Natural killer cell (primary cell): Measurements from ENCODE around the gene DST. TPM values are rescaled to one million over a fixed set of nuclear protein-coding genes. Genes with fewer than 3 reads are reported as not detected.
"Not testable (repeated sequence)": the region's sequence is repeated elsewhere in the genome, so short reads cannot be mapped to it uniquely, and the experiment has no call there.

Experiments used
- ATAC-seq, 3 donors: fragments of 150-1000 bp in 2 of 3; fragments of 200-7000 bp in 1 of 3; cut with Tn5 transposase; 1 replicate in 1 of 3; 2 replicates in 2 of 3; pipeline ENCODE4 v1.10.0; 2021; ENCODE audit warnings: mild to moderate bottlenecking in 2 of 3, moderate library complexity in 2 of 3
- DNase-seq, 2 donors: peaks; one replicate each; pipeline versions ENCODE4 v3.0.0 to v3.0.0-alpha.2; 2013 to 2021; ENCODE audit warnings: mixed read lengths in 1 of 2
- H3K27ac ChIP-seq: one replicate; pipeline ENCODE4 v1.5.1; 2013; ENCODE audit warnings: mild to moderate bottlenecking, low read length
- H3K27me3 ChIP-seq: one replicate; pipeline ENCODE4 v1.6.1; 2013; ENCODE audit warnings: low read length; ENCODE audit not compliant: control insufficient read depth, insufficient read depth
- H3K36me3 ChIP-seq: one replicate; pipeline ENCODE4 v1.6.1; 2013; ENCODE audit warnings: low read length; ENCODE audit not compliant: control insufficient read depth, insufficient read depth
- H3K4me1 ChIP-seq: one replicate; pipeline ENCODE4 v1.6.1; 2013; ENCODE audit warnings: low read length; ENCODE audit not compliant: control insufficient read depth, insufficient read depth
- H3K4me3 ChIP-seq: one replicate; pipeline ENCODE4 v1.5.1; 2013; ENCODE audit warnings: low read length
- H3K9me3 ChIP-seq: one replicate; pipeline ENCODE4 v1.6.1; 2013; ENCODE audit warnings: low read length; ENCODE audit not compliant: control insufficient read depth, insufficient read depth
- H3K27ac Mint-ChIP-seq, 2 donors: one replicate each; pipeline ENCODE4 v1.8.0; 2022; ENCODE audit warnings: mild to moderate bottlenecking in 2 of 2, mixed read lengths in 2 of 2, moderate library complexity in 1 of 2
- H3K27me3 Mint-ChIP-seq, 2 donors: one replicate each; pipeline ENCODE4 v1.8.0; 2022; ENCODE audit warnings: low read depth in 2 of 2, mixed read lengths in 2 of 2
- H3K36me3 Mint-ChIP-seq: one replicate; pipeline ENCODE4 v1.8.0; 2022; ENCODE audit warnings: mixed read lengths
- H3K4me1 Mint-ChIP-seq, 2 donors: one replicate each; pipeline ENCODE4 v1.8.0; 2022; ENCODE audit warnings: mixed read lengths in 2 of 2
- H3K4me3 Mint-ChIP-seq: one replicate; pipeline ENCODE4 v1.8.0; 2022; ENCODE audit warnings: mild to moderate bottlenecking, moderate library complexity, mixed read lengths
- H3K9me3 Mint-ChIP-seq, 2 donors: one replicate each; pipeline ENCODE4 v1.8.0; 2022; ENCODE audit warnings: mixed read lengths in 2 of 2
- WGBS: methylation state at CpG from one replicate; pipeline ENCODE4 v1.1.7; 2013; ENCODE audit warnings: missing lambda C conversion rate; ENCODE audit not compliant: insufficient coverage; 5-methylcytosine and 5-hydroxymethylcytosine counted together
- intact Hi-C: fragments of 100-400 bp; cut with micrococcal nuclease; formaldehyde crosslinking; loops from one replicate; pipeline ENCODE4 v1.14.2; 2022
- total RNA-seq, 4 donors: library from RNA; stranded (reverse); fragments of 120-200 nt in 1 of 4; gene quantifications; one replicate each; pipeline versions ENCODE4 v1.2.3 to v1.2.4, GENCODE V29; 2013 to 2022
- TF ChIP-seq, protein P1 (sequence below): fragments of 200-600 bp; IDR thresholded peaks from one replicate; pipeline ENCODE4 v1.8.0; 2022; ENCODE audit warnings: antibody characterized with exemption

The DST gene
- total RNA-seq, 3 donors from 2014 or later (not counting 1 experiment from before 2014, with no cell fraction given), result 5.6 to 14.7 (median 8.9) TPM

DNA sequence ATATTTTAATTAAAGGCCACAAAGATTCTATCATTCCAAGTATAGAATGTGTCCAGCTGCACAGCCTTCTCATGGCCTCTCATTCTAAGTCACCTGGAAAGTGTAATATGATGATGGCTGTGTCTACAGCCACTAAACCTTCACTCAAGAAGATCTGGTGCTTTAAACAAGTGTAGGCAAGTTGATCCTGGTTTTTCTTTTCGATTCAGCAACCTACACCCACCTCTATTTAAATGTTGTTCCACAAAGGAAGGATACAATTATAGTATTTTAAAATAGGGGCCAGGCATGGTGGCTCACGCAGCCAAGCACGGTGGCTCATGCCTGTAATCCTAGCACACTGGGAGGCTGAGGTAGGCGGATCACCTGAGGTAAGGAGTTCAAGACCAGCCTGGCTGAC, 25.5 kb upstream of the DST start:
- WGBS, result 100% methylated on average over 3 of the region's 4 CpGs
- Histone ChIP-seq H3K27ac (no peak overlapping the region), H3K4me3 (no peak overlapping the region), H3K9me3 (no peaks in the 10 kb centered on the region), H3K27me3 (no peaks in the 10 kb centered on the region), H3K36me3 (no peaks in the 10 kb centered on the region), H3K4me1 (no peaks in the 10 kb centered on the region)
- Mint-ChIP-seq H3K4me1 (no peaks in the 10 kb centered on the region), H3K27me3 (no peaks in the 10 kb centered on the region), H3K36me3 (no peaks in the 10 kb centered on the region), H3K9me3 (no peaks in the 10 kb centered on the region), H3K27ac (no peak overlapping the region), H3K4me3 (no peak overlapping the region)
- DNase-seq, result no peak
- intact Hi-C loops, result no loop called here
- no peak for ATAC-seq
- TF ChIP-seq, protein P1, sequence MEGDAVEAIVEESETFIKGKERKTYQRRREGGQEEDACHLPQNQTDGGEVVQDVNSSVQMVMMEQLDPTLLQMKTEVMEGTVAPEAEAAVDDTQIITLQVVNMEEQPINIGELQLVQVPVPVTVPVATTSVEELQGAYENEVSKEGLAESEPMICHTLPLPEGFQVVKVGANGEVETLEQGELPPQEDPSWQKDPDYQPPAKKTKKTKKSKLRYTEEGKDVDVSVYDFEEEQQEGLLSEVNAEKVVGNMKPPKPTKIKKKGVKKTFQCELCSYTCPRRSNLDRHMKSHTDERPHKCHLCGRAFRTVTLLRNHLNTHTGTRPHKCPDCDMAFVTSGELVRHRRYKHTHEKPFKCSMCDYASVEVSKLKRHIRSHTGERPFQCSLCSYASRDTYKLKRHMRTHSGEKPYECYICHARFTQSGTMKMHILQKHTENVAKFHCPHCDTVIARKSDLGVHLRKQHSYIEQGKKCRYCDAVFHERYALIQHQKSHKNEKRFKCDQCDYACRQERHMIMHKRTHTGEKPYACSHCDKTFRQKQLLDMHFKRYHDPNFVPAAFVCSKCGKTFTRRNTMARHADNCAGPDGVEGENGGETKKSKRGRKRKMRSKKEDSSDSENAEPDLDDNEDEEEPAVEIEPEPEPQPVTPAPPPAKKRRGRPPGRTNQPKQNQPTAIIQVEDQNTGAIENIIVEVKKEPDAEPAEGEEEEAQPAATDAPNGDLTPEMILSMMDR, result no peak

DNA sequence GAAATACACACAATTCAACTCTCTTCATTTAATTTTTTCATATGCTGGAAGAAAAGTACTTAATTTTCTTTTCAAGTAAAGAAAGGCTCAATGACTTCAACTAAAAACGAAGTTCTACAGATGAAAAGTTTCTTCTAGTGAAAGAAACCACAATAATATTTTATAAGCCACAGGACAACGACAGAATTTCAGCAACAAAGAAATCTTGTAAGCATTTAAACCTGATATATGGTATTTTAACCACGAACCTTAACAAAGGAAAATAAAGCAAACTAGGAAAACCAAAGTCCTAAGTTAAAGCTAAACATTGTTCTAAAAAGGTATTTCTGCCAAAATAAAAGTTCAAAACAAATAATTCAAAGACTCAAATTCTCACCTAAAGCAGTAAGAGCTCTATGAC, 24.6 kb upstream of the DST start:
- no peaks in the 10 kb centered on the region for H3K27me3 Mint-ChIP-seq
- H3K4me1 Mint-ChIP-seq, result no peaks in the 10 kb centered on the region
- Histone ChIP-seq H3K9me3 (no peaks in the 10 kb centered on the region), H3K27me3 (no peaks in the 10 kb centered on the region), H3K36me3 (no peaks in the 10 kb centered on the region), H3K27ac (no peak overlapping the region), H3K4me3 (no peak overlapping the region), H3K4me1 (no peaks in the 10 kb centered on the region)
- TF ChIP-seq, protein P1, result no peak
- intact Hi-C loops, result no loop called here
- WGBS, result 0% methylated on average over 1 of the region's 3 CpGs
- no peaks in the 10 kb centered on the region for H3K36me3 Mint-ChIP-seq
- H3K27ac Mint-ChIP-seq, result no peak overlapping the region
- no peak overlapping the region for H3K4me3 Mint-ChIP-seq
- DNase-seq (no peak), ATAC-seq (no peak)
- no peaks in the 10 kb centered on the region for H3K9me3 Mint-ChIP-seq

DNA sequence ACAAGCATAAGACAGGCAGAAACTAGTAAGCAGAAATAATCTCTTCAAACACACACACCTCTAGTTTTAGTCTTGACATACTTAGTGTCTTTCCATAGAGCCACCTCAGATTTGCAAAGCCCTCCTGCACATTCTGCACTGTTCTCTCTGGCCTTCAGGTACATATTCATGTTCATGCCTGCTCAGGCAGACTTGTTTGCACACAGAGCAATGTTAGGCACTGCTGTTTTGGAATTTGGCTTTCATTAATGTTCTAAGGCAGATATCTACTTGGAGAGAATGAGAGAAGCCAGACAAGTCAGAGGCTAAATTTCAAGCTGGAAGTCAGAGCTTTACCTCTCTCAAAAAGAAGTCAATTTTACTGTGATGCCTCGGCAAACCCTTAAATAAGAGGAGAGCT, 21.3 kb upstream of the DST start:
- H3K36me3 ChIP-seq, result no peaks in the 10 kb centered on the region
- Mint-ChIP-seq H3K27ac (no peak overlapping the region), H3K36me3 (no peaks in the 10 kb centered on the region), H3K4me3 (no peak overlapping the region), H3K9me3 (no peaks in the 10 kb centered on the region), H3K4me1 (peaks cover 0 to 5% of the 10 kb centered on the region in 2 donors), H3K27me3 (no peaks in the 10 kb centered on the region)
- no peak overlapping the region for H3K27ac ChIP-seq
- H3K9me3 ChIP-seq, result no peaks in the 10 kb centered on the region
- H3K27me3 ChIP-seq, result no peaks in the 10 kb centered on the region
- TF ChIP-seq, protein P1, result no peak
- no peaks in the 10 kb centered on the region for H3K4me1 ChIP-seq
- WGBS, result 100% methylated on average over 1 of the region's 1 CpG
- ATAC-seq (no peak), DNase-seq (no peak)
- H3K4me3 ChIP-seq, result no peak overlapping the region
- intact Hi-C loops, result no loop called here

DNA sequence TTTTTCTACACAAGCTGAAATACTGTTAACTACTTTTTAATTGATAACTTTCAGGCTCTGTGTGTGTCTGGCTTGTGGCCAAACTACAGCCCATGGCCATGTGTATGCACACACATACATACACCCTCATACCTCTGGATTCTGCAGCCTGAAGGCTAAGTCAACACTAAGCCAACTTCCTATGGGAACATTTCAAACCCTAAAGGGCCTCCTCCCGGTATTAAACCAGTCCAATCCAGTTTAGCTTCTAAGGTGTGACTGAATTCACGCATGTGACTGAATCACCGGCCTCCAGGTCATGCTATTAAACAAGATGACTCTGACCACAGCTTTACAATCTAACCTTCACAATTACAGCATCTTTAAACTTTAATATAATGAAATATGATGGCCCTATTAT, 20.7 kb upstream of the DST start:
- H3K36me3 Mint-ChIP-seq, result no peaks in the 10 kb centered on the region
- no peak for ATAC-seq
- no peak overlapping the region for H3K27ac Mint-ChIP-seq
- no peak overlapping the region for H3K4me3 Mint-ChIP-seq
- DNase-seq, result no peak
- intact Hi-C loops, result no loop called here
- 89% methylated on average over 3 of the region's 3 CpGs for WGBS
- H3K27me3 Mint-ChIP-seq, result no peaks in the 10 kb centered on the region
- no peaks in the 10 kb centered on the region for H3K9me3 ChIP-seq
- peaks cover 0 to 5% of the 10 kb centered on the region in 2 donors for H3K4me1 Mint-ChIP-seq
- H3K36me3 ChIP-seq, result no peaks in the 10 kb centered on the region
- TF ChIP-seq, protein P1, result no peak
- no peaks in the 10 kb centered on the region for H3K27me3 ChIP-seq
- H3K4me1 ChIP-seq, result no peaks in the 10 kb centered on the region
- no peaks in the 10 kb centered on the region for H3K9me3 Mint-ChIP-seq
- H3K27ac ChIP-seq, result no peak overlapping the region
- H3K4me3 ChIP-seq, result no peak overlapping the region

DNA sequence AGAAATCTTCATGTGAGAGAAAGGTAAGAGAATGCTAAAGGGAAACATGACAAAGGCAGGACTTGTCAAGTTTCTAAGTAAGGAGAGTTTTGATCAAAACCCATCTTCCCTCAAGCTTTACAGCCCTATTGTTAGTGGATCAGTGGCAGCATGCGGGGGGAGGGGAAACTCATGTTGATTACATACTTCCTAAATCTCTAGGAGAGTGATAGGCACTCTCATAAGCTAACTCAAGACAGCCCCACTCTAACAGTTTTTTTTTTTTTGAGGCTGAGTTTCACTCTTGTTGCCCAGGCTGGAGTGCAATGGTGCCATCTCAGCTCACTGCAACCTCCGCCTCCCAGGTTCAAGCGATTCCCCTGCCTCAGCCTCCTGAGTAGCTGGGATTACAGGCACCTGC, 18.6 kb upstream of the DST start:
- H3K36me3 ChIP-seq, H3K9me3 ChIP-seq, H3K27ac Mint-ChIP-seq, intact Hi-C loops, H3K36me3 Mint-ChIP-seq, DNase-seq, H3K27ac ChIP-seq, H3K4me3 Mint-ChIP-seq, ATAC-seq, H3K9me3 Mint-ChIP-seq, H3K4me1 Mint-ChIP-seq, H3K27me3 Mint-ChIP-seq, H3K4me3 ChIP-seq, H3K4me1 ChIP-seq, H3K27me3 ChIP-seq: not testable (repeated sequence)
- WGBS, result 94% methylated on average over 2 of the region's 3 CpGs
